RWPE1 (cell line): Measurements from ENCODE around the gene TBC1D14.

Experiments
- CTCF ChIA-PET: fragments of 350-600 bp; sonication (Branson Sonifier 250); formaldehyde crosslinking; extraction: SDS; loops from one replicate; lab custom pipeline; 2021; lab: Yijun Ruan, JAX
- POLR2A ChIA-PET: fragments of 400-600 bp; formaldehyde crosslinking; extraction: SDS; loops from one replicate; lab custom pipeline; 2020; ENCODE audit warnings: antibody characterized with exemption; ENCODE audit not compliant: low non-redundant PET; lab: Yijun Ruan, JAX
- DNase-seq: peaks from one replicate; pipeline ENCODE4 v3.0.0; 2012; ENCODE audit warnings: low spot score
- H3K27ac ChIP-seq: fragments of 450-650 bp; 2 replicates; pipeline ENCODE4 v1.5.1; 2017
- TF ChIP-seq, protein P1 (sequence below): fragments of 450-650 bp; conservative IDR thresholded peaks from 2 replicates; pipeline ENCODE4 v1.5.1; 2017; ENCODE audit warnings: low read depth, mild to moderate bottlenecking

Gene TBC1D14

DNA sequence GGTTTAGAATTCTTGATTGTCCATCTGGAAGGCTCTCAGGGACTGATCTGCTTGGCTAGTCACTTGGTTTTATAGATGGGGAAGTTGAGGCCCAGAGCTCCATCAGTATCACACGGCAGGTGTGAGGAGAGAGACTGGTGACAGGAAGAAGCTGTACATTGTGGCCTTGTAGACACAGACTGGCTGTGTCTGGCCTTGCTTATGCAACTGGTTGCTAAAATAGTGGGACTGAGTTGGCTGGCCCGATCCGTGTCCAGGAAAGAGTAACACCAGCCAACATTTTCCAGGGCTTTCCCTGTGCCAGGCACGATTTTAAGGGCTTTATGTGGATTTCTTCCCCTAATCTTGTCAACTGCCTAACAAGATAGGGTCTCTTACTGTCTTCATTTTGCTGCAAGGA, 2.8 kb downstream of the TBC1D14 start:
- ChIA-PET CTCF (no interaction called here), POLR2A (no interaction called here)
- TF ChIP-seq, protein P1, sequence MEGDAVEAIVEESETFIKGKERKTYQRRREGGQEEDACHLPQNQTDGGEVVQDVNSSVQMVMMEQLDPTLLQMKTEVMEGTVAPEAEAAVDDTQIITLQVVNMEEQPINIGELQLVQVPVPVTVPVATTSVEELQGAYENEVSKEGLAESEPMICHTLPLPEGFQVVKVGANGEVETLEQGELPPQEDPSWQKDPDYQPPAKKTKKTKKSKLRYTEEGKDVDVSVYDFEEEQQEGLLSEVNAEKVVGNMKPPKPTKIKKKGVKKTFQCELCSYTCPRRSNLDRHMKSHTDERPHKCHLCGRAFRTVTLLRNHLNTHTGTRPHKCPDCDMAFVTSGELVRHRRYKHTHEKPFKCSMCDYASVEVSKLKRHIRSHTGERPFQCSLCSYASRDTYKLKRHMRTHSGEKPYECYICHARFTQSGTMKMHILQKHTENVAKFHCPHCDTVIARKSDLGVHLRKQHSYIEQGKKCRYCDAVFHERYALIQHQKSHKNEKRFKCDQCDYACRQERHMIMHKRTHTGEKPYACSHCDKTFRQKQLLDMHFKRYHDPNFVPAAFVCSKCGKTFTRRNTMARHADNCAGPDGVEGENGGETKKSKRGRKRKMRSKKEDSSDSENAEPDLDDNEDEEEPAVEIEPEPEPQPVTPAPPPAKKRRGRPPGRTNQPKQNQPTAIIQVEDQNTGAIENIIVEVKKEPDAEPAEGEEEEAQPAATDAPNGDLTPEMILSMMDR = no peak
- no peak overlapping the region for H3K27ac ChIP-seq
- no peak for DNase-seq

DNA sequence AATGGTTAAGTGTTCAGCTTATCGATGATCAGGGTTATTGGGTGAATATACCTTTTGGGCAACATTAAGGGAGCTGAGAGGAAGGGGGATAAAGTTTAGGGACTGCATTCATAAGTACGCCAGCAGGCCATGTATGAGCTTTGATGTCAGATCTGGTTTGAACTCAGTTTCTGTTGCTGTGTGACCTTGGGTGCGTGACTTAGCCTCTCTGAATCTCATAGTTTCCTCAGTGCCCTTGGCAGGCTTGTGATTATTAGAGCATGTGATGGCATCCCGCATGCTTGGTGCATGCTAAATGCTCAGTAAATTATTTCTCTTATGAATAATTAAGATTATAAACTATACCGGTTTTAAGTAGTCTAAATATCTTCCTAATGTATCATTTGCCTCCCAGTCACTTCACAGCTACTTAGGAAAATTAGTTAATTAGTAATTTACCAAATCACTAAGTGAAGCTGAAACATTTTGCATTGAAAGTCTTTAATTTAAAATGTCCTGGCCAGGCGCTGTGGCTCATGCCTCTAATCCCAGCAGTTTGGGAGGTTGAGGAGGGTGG, 3.8 kb downstream of the TBC1D14 start:
- TF ChIP-seq, protein P1 = no peak
- DNase-seq = no peak
- POLR2A ChIA-PET = no interaction called here
- H3K27ac ChIP-seq = no peak overlapping the region
- CTCF ChIA-PET = no interaction called here

DNA sequence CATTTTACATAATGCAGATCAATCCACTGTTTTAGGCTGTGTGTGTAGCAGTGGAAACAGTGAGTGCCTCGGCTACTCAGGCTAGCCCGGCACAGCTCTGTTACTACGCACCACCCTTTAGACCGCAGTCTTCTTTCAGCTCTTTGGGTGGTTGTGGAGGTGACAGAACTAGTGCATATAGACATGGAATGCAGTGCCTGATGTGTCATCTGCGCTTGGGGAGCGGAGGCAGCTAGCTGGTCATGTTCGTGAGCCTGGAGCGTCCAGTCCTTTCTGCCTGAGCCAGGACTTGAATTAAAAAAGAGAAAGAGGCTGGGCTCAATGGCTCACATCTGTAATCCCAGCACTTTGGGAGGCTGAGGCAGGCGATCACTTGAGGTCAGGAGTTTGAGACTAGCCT, 4.8 kb downstream of the TBC1D14 start:
- POLR2A ChIA-PET = no interaction called here
- TF ChIP-seq, protein P1 = no peak
- no peak for DNase-seq
- H3K27ac ChIP-seq = no peak overlapping the region
- CTCF ChIA-PET = no interaction called here

DNA sequence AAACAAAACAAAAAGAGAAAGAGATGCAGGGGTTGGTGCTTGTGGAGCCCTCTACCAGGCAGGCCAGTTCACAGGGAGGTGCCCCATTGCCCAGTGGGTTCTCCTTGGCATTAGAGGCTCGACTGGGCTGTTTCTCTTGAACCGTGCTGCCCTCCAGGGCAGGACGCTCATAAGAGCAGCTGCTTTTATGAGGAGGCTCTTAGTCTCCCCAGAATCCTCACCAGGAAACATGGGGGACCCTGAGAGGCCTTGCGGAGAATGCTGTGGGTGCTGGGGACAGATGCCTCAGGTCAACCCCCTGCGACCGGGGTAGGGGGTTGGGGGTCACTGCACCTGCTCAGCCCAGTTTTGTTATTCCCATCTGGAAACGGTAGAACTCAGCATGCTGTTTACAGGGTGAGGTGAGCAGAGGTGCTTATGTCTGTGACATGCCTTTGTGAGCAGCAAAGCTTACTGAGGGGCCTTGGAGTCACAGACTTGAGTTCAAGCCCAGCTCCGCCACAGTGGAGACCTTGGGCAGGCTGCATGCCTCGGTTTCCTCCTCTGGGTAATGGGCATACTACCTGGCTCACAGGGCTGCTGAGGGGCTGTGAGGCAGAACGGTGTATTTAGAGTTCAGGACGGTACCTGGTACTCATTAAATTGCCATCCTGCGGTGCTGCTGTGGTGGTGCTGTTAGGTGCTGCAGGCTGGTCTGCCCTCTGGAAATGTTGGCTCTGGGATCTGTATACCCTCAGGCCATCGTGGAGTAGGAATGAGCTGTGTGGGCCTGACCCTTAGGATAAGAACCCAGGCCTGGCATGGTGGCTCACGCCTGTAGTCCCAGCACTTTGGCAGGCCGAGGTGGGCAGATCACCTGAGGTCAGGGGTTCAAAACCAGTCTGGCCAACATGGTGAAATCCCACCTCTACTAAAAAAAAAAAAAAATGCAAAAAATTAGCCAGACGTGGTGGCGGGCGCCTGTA, 5.7 kb downstream of the TBC1D14 start:
- TF ChIP-seq, protein P1 = no peak
- no peak for DNase-seq
- CTCF ChIA-PET = interaction anchor here (0.6 kb wide), 1 partner anchor 15 kb away, joined by 5 read pairs; no protein-coding TSS in a partner anchor
- POLR2A ChIA-PET = interaction anchor here (0.6 kb wide), 1 partner anchor 76 kb away, joined by 3 read pairs; no protein-coding TSS in a partner anchor
- H3K27ac ChIP-seq = no peak overlapping the region

DNA sequence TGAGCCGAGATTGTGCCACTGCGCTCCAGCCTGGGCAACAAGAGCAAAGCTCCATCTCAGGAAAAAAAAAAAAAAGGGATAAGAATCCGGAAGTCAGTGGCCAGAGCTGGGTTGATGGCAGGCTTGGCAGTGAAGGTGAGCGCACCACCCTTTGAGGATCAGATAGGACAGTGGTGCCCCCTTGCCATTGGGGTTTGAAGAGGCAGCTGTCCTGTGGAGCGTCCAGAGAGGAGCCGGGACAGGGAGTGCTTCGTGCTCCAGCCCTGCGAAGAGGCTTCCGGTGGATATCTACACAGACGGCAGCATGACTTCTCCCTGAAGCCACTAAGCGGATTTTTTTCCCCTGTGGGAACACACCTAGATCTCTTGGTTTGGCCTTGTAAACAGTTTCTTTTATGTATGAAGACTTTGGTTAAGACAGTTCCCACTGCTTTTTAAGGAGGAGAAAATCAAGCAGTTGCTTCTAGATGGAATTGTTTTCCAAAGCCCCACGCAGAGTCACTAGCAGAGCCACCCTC, 6.5 kb downstream of the TBC1D14 start:
- ChIA-PET CTCF (interaction anchor here (0.6 kb wide), 1 partner anchor 15 kb away, joined by 5 read pairs; no protein-coding TSS in a partner anchor), POLR2A (interaction anchor here (0.6 kb wide), 1 partner anchor 75 kb away, joined by 3 read pairs; no protein-coding TSS in a partner anchor)
- H3K27ac ChIP-seq = no peak overlapping the region
- TF ChIP-seq, protein P1 = no peak
- no peak for DNase-seq
